ENCODE measurements around the gene PIAS3. TPM values are rescaled to one million over a fixed set of nuclear protein-coding genes. Genes with fewer than 3 reads are reported as not detected.
"Not testable (repeated sequence)": the region's sequence is repeated elsewhere in the genome, so short reads cannot be mapped to it uniquely, and the experiment has no call there.

The PIAS3 gene
- total RNA-seq, 1 donor from 2014 or later, result 58.5 TPM

DNA sequence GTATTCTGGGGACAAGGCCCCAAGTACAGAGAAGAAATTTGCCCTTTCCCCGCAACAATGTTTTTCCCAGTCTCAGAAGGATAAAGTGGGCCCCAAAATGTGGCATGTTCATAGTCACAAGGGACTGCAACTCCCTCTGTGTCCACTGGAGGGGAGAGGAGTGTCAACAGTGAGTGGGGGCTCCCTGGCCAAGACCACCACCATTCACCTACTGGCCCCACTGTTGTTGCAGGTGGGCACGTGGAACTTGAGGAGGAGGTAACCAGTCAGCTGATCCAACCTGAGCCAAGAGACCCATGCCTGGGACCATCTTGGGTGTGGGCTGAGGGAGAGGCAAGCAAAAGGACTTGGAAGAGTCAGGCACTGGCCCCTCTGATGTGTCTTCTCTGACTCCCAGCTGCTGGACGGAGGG is 12.7 kb downstream of the PIAS3 start:
- TF ChIP-seq, protein P1, sequence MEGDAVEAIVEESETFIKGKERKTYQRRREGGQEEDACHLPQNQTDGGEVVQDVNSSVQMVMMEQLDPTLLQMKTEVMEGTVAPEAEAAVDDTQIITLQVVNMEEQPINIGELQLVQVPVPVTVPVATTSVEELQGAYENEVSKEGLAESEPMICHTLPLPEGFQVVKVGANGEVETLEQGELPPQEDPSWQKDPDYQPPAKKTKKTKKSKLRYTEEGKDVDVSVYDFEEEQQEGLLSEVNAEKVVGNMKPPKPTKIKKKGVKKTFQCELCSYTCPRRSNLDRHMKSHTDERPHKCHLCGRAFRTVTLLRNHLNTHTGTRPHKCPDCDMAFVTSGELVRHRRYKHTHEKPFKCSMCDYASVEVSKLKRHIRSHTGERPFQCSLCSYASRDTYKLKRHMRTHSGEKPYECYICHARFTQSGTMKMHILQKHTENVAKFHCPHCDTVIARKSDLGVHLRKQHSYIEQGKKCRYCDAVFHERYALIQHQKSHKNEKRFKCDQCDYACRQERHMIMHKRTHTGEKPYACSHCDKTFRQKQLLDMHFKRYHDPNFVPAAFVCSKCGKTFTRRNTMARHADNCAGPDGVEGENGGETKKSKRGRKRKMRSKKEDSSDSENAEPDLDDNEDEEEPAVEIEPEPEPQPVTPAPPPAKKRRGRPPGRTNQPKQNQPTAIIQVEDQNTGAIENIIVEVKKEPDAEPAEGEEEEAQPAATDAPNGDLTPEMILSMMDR (IDR thresholded peaks at IDR 0.05), result peak; percentile 72
- Mint-ChIP-seq H3K4me1 (ENCODE audit: low read depth) (peaks cover 31% of the 10 kb centered on the region), H3K27ac (ENCODE audit: unreplicated experiment) (peak overlapping the region; percentile 71), H3K27me3 (ENCODE audit: low read depth) (no peaks in the 10 kb centered on the region), H3K9me3 (ENCODE audit: low read depth) (no peaks in the 10 kb centered on the region), H3K36me3 (ENCODE audit: low read depth) (peaks cover 14% of the 10 kb centered on the region), H3K4me3 (ENCODE audit: unreplicated experiment) (no peak overlapping the region)
- no peak for DNase-seq (ENCODE audit: low spot score)

DNA sequence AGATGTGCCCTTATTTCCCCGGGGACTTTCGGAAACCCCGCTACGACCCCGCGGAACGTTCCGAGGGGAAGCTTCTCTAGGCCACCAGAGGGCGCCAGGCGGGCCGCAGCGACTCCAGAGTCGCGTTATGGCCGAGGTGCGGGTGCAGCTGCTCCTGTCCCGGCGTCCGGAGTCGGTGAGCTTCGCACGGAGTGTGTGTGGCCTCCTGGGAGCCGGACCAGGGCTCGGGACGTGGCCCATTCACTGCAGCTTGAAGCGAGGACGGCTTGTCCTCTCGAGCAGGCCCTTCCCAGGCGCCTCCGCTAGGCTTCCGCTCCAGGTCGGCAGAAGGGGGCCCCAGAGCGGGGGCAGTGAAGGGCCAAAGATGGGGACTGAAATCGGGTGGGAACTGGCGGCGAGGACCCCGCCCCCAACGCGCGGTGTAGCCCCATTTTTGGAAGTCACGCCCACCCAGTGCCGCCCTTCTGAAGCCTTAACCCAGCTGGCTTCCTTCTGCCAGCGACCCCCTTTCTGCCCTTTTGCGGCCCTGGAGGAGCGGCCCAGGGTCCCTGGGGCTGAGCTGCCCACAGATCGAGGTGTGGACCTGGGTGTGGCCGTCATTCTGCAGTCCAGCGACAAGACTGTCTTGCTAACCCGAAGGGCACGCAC is 13.2 kb downstream of the PIAS3 start, which contains the start of gene NUDT17:
NUDT17 (plus strand) TSS at position 117 of the 648 bp plus-strand sequence; CDS start at position 128, 11 bp downstream.
- peaks cover 26% of the 10 kb centered on the region for H3K4me1 Mint-ChIP-seq (ENCODE audit: low read depth)
- TF ChIP-seq, protein P1 (IDR thresholded peaks at IDR 0.05), result peak; percentile 95
- H3K27me3 Mint-ChIP-seq (ENCODE audit: low read depth), result no peaks in the 10 kb centered on the region
- H3K36me3 Mint-ChIP-seq (ENCODE audit: low read depth), result peaks cover 15% of the 10 kb centered on the region
- H3K9me3 Mint-ChIP-seq (ENCODE audit: low read depth), result no peaks in the 10 kb centered on the region
- H3K27ac Mint-ChIP-seq (ENCODE audit: unreplicated experiment), result peak within 1 kb of the TSS; percentile 71
- peak; percentile 95 for DNase-seq (ENCODE audit: low spot score)
- H3K4me3 Mint-ChIP-seq (ENCODE audit: unreplicated experiment), result no peak within 1 kb of the TSS

DNA sequence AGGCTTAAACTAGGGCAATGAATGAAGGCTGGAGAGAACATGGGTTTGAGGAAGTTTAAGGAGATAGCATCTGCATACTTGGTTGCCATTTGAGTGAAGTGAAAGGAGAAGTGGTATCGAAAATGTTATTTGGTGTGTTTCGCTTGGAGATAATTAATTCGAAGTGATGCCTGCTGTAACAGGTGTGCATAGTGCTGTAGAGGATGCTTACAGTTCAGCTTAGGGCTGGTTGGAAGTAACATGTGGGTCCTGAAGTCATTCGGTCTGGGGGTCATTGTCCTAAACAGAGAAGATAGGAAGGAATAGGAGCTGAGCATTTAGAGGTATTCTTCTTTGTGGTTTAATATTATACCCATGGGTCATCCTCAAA is 13.8 kb downstream of the PIAS3 start:
- no peaks in the 10 kb centered on the region for H3K27me3 Mint-ChIP-seq (ENCODE audit: low read depth)
- peaks cover 17% of the 10 kb centered on the region for H3K36me3 Mint-ChIP-seq (ENCODE audit: low read depth)
- no peak overlapping the region for H3K4me3 Mint-ChIP-seq (ENCODE audit: unreplicated experiment)
- no peaks in the 10 kb centered on the region for H3K9me3 Mint-ChIP-seq (ENCODE audit: low read depth)
- TF ChIP-seq, protein P1 (IDR thresholded peaks at IDR 0.05), result no peak
- H3K4me1 Mint-ChIP-seq (ENCODE audit: low read depth), result peaks cover 21% of the 10 kb centered on the region
- H3K27ac Mint-ChIP-seq (ENCODE audit: unreplicated experiment), result no peak overlapping the region
- DNase-seq (ENCODE audit: low spot score), result no peak

DNA sequence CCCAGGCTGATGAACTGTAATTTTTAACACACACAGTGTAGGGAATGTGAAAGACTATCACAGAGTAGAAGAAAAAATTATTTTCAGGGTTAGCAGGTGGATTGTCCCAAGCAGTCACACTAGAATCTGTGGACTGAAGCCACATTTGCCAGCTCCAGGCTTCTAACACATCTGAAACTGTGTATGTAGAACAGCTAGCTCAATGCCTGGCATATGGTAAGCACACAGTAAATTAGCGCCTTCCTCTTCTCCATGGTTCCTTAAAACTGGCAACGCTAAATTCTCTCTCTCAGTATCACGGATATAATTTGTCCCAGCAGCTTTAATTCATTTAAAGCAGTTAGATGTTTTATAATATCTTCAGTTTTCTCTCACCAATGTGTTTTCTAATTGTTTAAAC is 15.8 kb downstream of the PIAS3 start:
- Mint-ChIP-seq H3K36me3 (ENCODE audit: low read depth) (peaks cover 22% of the 10 kb centered on the region), H3K27ac (ENCODE audit: unreplicated experiment) (no peak overlapping the region), H3K4me3 (ENCODE audit: unreplicated experiment) (no peak overlapping the region), H3K9me3 (ENCODE audit: low read depth) (no peaks in the 10 kb centered on the region), H3K27me3 (ENCODE audit: low read depth) (no peaks in the 10 kb centered on the region), H3K4me1 (ENCODE audit: low read depth) (peaks cover 8% of the 10 kb centered on the region)
- TF ChIP-seq, protein P1 (IDR thresholded peaks at IDR 0.05), result no peak
- no peak for DNase-seq (ENCODE audit: low spot score)

DNA sequence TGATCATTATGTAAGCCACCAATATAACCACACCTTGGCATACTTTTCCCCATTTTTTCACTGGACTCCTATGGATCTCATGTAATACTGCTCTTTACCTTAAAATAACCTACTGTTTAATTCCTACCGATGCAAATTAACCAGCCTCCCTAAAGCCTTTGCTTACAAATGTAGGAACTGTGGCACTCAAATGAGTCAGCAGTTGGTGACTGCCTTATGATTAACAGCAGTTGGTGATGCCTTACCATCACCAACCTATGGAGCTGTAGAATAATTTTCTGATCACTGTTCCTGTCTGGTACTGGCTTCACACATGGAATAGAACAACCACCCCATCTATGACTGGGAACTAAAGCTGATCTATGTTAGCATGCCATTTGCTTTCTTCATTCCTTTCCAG is 21.2 kb downstream of the PIAS3 start:
- TF ChIP-seq, protein P1 (IDR thresholded peaks at IDR 0.05), result no peak
- no peak for DNase-seq (ENCODE audit: low spot score)
- Mint-ChIP-seq H3K9me3 (ENCODE audit: low read depth) (no peaks in the 10 kb centered on the region), H3K4me1 (ENCODE audit: low read depth) (no peaks in the 10 kb centered on the region), H3K27ac (ENCODE audit: unreplicated experiment) (no peak overlapping the region), H3K36me3 (ENCODE audit: low read depth) (peaks cover 40% of the 10 kb centered on the region), H3K27me3 (ENCODE audit: low read depth) (no peaks in the 10 kb centered on the region), H3K4me3 (ENCODE audit: unreplicated experiment) (no peak overlapping the region)

DNA sequence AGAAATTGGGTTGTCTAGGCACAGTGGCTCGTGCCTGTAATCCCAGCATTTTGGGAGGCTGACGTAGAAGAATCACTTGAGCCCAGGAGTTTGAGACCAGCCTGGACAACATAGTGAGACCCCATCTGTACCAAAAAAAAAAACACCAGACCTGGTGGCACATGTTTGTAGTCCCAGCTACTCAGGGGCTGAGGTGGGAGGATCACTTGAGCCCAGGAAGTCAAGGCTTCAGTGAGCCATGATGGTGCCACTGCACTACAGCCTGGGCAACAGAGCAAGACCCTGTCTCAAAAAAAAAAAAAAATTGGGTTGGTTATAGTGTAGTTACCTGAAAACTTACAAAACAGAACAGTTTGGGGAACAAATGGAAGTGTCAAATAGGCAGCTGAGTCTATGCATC is 28.1 kb downstream of the PIAS3 start:
- Mint-ChIP-seq H3K36me3 (ENCODE audit: low read depth) (peaks cover 49% of the 10 kb centered on the region), H3K4me1 (ENCODE audit: low read depth) (peaks cover 13% of the 10 kb centered on the region)
- not testable (repeated sequence) for H3K4me3 Mint-ChIP-seq (ENCODE audit: unreplicated experiment); H3K27ac Mint-ChIP-seq (ENCODE audit: unreplicated experiment); H3K9me3 Mint-ChIP-seq (ENCODE audit: low read depth); DNase-seq (ENCODE audit: low spot score); H3K27me3 Mint-ChIP-seq (ENCODE audit: low read depth)
